H9 (cell line): ENCODE data around the gene MTMR12. TPM values are rescaled to one million over a fixed set of nuclear protein-coding genes. Genes with fewer than 3 reads are reported as not detected.

Experiments
- DNase-seq: peaks from one replicate; pipeline ENCODE4 v3.0.0-alpha.2; 2017
- H2AFZ ChIP-seq: one replicate; pipeline ENCODE4 v1.6.1; 2013; ENCODE audit warnings: mild to moderate bottlenecking, low read length, control low read depth, moderate library complexity
- H2AK5ac ChIP-seq: 2 replicates; pipeline ENCODE4 v1.6.1; 2013; ENCODE audit warnings: low read length, control low read depth, mixed read lengths; ENCODE audit not compliant: insufficient read length
- H2BK120ac ChIP-seq: one replicate; pipeline ENCODE4 v1.6.1; 2013; ENCODE audit warnings: low read depth, mild to moderate bottlenecking, low read length, control low read depth, inconsistent platforms; ENCODE audit not compliant: poor library complexity, severe bottlenecking
- H2BK12ac ChIP-seq: 2 replicates; pipeline ENCODE4 v1.6.1; 2013; ENCODE audit warnings: low read length, control low read depth, mixed read lengths, low read depth; ENCODE audit not compliant: insufficient read length
- H2BK15ac ChIP-seq: 2 replicates; pipeline ENCODE4 v1.6.1; 2013; ENCODE audit warnings: low read depth, low read length, control low read depth
- H2BK20ac ChIP-seq: one replicate; pipeline ENCODE4 v1.6.1; 2013; ENCODE audit warnings: low read depth, mild to moderate bottlenecking, low read length, control low read depth, inconsistent platforms; ENCODE audit not compliant: poor library complexity, severe bottlenecking
- H2BK5ac ChIP-seq: 2 replicates; pipeline ENCODE4 v1.6.1; 2013; ENCODE audit warnings: low read length, control low read depth, mixed read lengths; ENCODE audit not compliant: insufficient read length
- H3K14ac ChIP-seq: 2 replicates; pipeline ENCODE4 v1.6.1; 2013; ENCODE audit warnings: low read length, control low read depth; ENCODE audit not compliant: insufficient read depth
- H3K18ac ChIP-seq: 2 replicates; pipeline ENCODE4 v1.6.1; 2013; ENCODE audit warnings: low read depth, mild to moderate bottlenecking, mixed read lengths, low read length, control low read depth; ENCODE audit not compliant: insufficient read length
- H3K23ac ChIP-seq: 2 replicates; pipeline ENCODE4 v1.6.1; 2013; ENCODE audit warnings: low read length, control low read depth, mixed read lengths, low read depth; ENCODE audit not compliant: insufficient read length
- H3K23me2 ChIP-seq: 2 replicates; pipeline ENCODE4 v1.6.1; 2013; ENCODE audit warnings: low read depth, mild to moderate bottlenecking, mixed read lengths, low read length, control low read depth; ENCODE audit not compliant: insufficient read length, poor library complexity, severe bottlenecking
- H3K27ac ChIP-seq: 2 replicates; pipeline ENCODE4 v1.5.1; 2013; ENCODE audit warnings: low read length, control low read depth, mixed read lengths, low read depth; ENCODE audit not compliant: insufficient read length
- H3K27me3 ChIP-seq: 2 replicates; pipeline ENCODE4 v1.6.1; 2013; ENCODE audit warnings: low read length, control low read depth, inconsistent platforms; ENCODE audit not compliant: insufficient read depth
- H3K4ac ChIP-seq: 2 replicates; pipeline ENCODE4 v1.6.1; 2013; ENCODE audit warnings: low read depth, mild to moderate bottlenecking, control low read depth, inconsistent platforms, low read length, moderate library complexity
- H3K4me1 ChIP-seq: 2 replicates; pipeline ENCODE4 v1.6.1; 2013; ENCODE audit warnings: low read length, control low read depth, inconsistent platforms; ENCODE audit not compliant: insufficient read depth
- H3K4me2 ChIP-seq: 2 replicates; pipeline ENCODE4 v1.6.1; 2013; ENCODE audit warnings: low read length, control low read depth, mixed read lengths; ENCODE audit not compliant: insufficient read length, insufficient read depth
- H3K56ac ChIP-seq: 2 replicates; pipeline ENCODE4 v1.6.1; 2013; ENCODE audit warnings: low read depth, mild to moderate bottlenecking, mixed read lengths, low read length, control low read depth; ENCODE audit not compliant: insufficient read length
- H3K79me1 ChIP-seq: 2 replicates; pipeline ENCODE4 v1.6.1; 2013; ENCODE audit warnings: low read depth, mild to moderate bottlenecking, moderate library complexity, low read length, control low read depth, inconsistent platforms; ENCODE audit not compliant: insufficient read depth, poor library complexity, severe bottlenecking
- H3K79me2 ChIP-seq: 2 replicates; pipeline ENCODE4 v1.6.1; 2013; ENCODE audit warnings: low read length, control low read depth, inconsistent platforms; ENCODE audit not compliant: insufficient read depth
- H3K9ac ChIP-seq: 2 replicates; pipeline ENCODE4 v1.6.1; 2013; ENCODE audit warnings: low read length, control low read depth, mixed read lengths; ENCODE audit not compliant: insufficient read length; ENCODE audit errors: extremely low read depth
- H3K9me3 ChIP-seq: one replicate; pipeline ENCODE4 v1.6.1; 2013; ENCODE audit warnings: low read depth, low read length, inconsistent platforms; ENCODE audit not compliant: control insufficient read depth
- H3T11ph ChIP-seq: one replicate; pipeline ENCODE4 v1.6.1; 2013; ENCODE audit warnings: mild to moderate bottlenecking, low read length, control low read depth, inconsistent platforms
- H4K20me1 ChIP-seq: one replicate; pipeline ENCODE4 v1.6.1; 2013; ENCODE audit not compliant: control insufficient read depth, insufficient read length, insufficient read depth
- H4K5ac ChIP-seq: 2 replicates; pipeline ENCODE4 v1.6.1; 2013; ENCODE audit warnings: low read depth, mild to moderate bottlenecking, mixed read lengths, low read length, control low read depth; ENCODE audit not compliant: insufficient read length
- H4K8ac ChIP-seq: replicated peaks from 2 replicates; pipeline ENCODE4 v1.6.1; 2013; ENCODE audit warnings: low read length, control low read depth, mixed read lengths, low read depth; ENCODE audit not compliant: insufficient read length
- H4K91ac ChIP-seq: 2 replicates; pipeline ENCODE4 v1.6.1; 2013; ENCODE audit warnings: low read depth, mild to moderate bottlenecking, moderate library complexity, mixed read lengths, low read length, control low read depth; ENCODE audit not compliant: insufficient read length
- H3K27ac Mint-ChIP-seq, 3 experiments: 2 replicates in 2 of 3; 3 replicates in 1 of 3; pipeline ENCODE4 v1.8.0; 2020 to 2021; ENCODE audit warnings: mixed read lengths in 3 of 3, mild to moderate bottlenecking in 1 of 3, moderate library complexity in 1 of 3
- H3K27me3 Mint-ChIP-seq: 2 replicates; pipeline ENCODE4 v1.8.0; 2021; ENCODE audit warnings: low read depth, mild to moderate bottlenecking, moderate library complexity, mixed read lengths
- H3K36me3 Mint-ChIP-seq, 3 experiments: 2 replicates in 2 of 3; 3 replicates in 1 of 3; pipeline ENCODE4 v1.8.0; 2020 to 2021; ENCODE audit warnings: low read depth in 3 of 3, mixed read lengths in 3 of 3; ENCODE audit not compliant: insufficient read depth in 1 of 3
- H3K4me1 Mint-ChIP-seq, 2 experiments: 2 replicates each; pipeline ENCODE4 v1.8.0; 2020; ENCODE audit warnings: mixed read lengths in 2 of 2
- H3K4me3 Mint-ChIP-seq, 2 experiments: 2 replicates in 1 of 2; 3 replicates in 1 of 2; pipeline ENCODE4 v1.8.0; 2020 to 2021; ENCODE audit warnings: mild to moderate bottlenecking in 2 of 2, mixed read lengths in 2 of 2, moderate library complexity in 1 of 2
- H3K9me3 Mint-ChIP-seq, 2 experiments: 2 replicates in 1 of 2; 3 replicates in 1 of 2; pipeline ENCODE4 v1.8.0; 2020; ENCODE audit warnings: mild to moderate bottlenecking in 2 of 2, mixed read lengths in 2 of 2, moderate library complexity in 1 of 2
- WGBS: extraction: QIAGEN DNeasy Blood & Tissue Kit; methylation state at CpG from one replicate; pipeline ENCODE4 v1.1.7; 2013; ENCODE audit warnings: missing lambda C conversion rate, low lambda C conversion rate, mixed read lengths; ENCODE audit not compliant: insufficient read length; ENCODE audit errors: extremely low coverage; 5-methylcytosine and 5-hydroxymethylcytosine counted together
- total RNA-seq: library from RNA; stranded (reverse); gene quantifications from 2 replicates; pipeline ENCODE4 v1.2.1, GENCODE V29; 2021
- TF ChIP-seq, protein P1 (sequence below): fragments of 200-600 bp; sonication (generic); conservative IDR thresholded peaks from 3 replicates; pipeline ENCODE4 v1.8.0; 2021; ENCODE audit warnings: antibody characterized with exemption, mild to moderate bottlenecking

Gene MTMR12
- total RNA-seq, 1 experiment from 2014 or later: 39.3 TPM

DNA sequence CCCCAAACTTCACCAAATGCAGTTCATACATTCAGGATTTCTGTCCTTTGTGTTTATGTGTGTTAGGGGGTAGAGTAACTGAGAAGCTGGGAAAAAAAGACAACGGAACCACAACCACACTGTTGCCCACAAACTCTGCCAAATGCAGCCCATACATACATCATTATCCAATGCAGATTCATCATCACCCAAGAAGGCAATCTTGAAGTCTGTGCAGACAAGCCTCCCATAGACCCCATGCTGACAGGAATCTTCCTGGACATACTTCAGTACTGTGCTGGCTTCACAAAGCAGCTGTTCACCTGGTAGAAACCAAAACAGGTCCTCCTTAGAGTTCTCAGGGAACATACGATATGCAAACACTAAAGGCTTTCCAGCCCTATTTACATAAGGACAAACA, 38.9 kb downstream of the MTMR12 start:
- no peak overlapping the region for H3K18ac ChIP-seq
- H3T11ph ChIP-seq: no peak overlapping the region
- H3K79me2 ChIP-seq: no peaks in the 10 kb centered on the region; the same call in 1 of the 2 replicates
- no peaks in the 10 kb centered on the region for H3K9me3 Mint-ChIP-seq
- no peak overlapping the region for H3K4me3 Mint-ChIP-seq
- H3K9me3 ChIP-seq: no peaks in the 10 kb centered on the region
- no peak overlapping the region for H3K56ac ChIP-seq
- no peak overlapping the region for H2BK120ac ChIP-seq
- H2BK12ac ChIP-seq: no peak overlapping the region
- H3K27ac ChIP-seq: no peak overlapping the region
- H3K36me3 Mint-ChIP-seq: peaks cover 32 to 51% (median 46%) of the 10 kb centered on the region in 3 experiments
- no peaks in the 10 kb centered on the region for H3K27me3 Mint-ChIP-seq
- WGBS: no CpG with 5 or more reads among the region's 2 CpGs
- H2BK20ac ChIP-seq: no peak overlapping the region
- H4K8ac ChIP-seq: no peak overlapping the region
- no peak overlapping the region for H2BK15ac ChIP-seq
- no peak overlapping the region for H3K4me2 ChIP-seq
- no peaks in the 10 kb centered on the region for H3K27me3 ChIP-seq
- no peak overlapping the region for H3K9ac ChIP-seq
- H3K4me1 ChIP-seq: peaks cover 6% of the 10 kb centered on the region
- H4K91ac ChIP-seq: no peak overlapping the region
- H3K4me1 Mint-ChIP-seq: peaks cover 47 to 48% of the 10 kb centered on the region in 2 experiments
- H3K23me2 ChIP-seq: no peaks in the 10 kb centered on the region
- H3K23ac ChIP-seq: no peak overlapping the region
- H3K27ac Mint-ChIP-seq: peak overlapping the region in 2 of 3 experiments; percentile 29 to 63; a peak in 2 of 7 replicates
- H2BK5ac ChIP-seq: no peak overlapping the region
- no peak overlapping the region for H3K4ac ChIP-seq
- TF ChIP-seq, protein P1, sequence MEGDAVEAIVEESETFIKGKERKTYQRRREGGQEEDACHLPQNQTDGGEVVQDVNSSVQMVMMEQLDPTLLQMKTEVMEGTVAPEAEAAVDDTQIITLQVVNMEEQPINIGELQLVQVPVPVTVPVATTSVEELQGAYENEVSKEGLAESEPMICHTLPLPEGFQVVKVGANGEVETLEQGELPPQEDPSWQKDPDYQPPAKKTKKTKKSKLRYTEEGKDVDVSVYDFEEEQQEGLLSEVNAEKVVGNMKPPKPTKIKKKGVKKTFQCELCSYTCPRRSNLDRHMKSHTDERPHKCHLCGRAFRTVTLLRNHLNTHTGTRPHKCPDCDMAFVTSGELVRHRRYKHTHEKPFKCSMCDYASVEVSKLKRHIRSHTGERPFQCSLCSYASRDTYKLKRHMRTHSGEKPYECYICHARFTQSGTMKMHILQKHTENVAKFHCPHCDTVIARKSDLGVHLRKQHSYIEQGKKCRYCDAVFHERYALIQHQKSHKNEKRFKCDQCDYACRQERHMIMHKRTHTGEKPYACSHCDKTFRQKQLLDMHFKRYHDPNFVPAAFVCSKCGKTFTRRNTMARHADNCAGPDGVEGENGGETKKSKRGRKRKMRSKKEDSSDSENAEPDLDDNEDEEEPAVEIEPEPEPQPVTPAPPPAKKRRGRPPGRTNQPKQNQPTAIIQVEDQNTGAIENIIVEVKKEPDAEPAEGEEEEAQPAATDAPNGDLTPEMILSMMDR: no peak
- H4K5ac ChIP-seq: no peak overlapping the region
- no peak overlapping the region for H3K14ac ChIP-seq
- H2AFZ ChIP-seq: no peak overlapping the region
- DNase-seq: no peak
- no peaks in the 10 kb centered on the region for H4K20me1 ChIP-seq
- no peaks in the 10 kb centered on the region for H3K79me1 ChIP-seq
- H2AK5ac ChIP-seq: no peak overlapping the region
